Measurements from ENCODE around the gene LRSAM1.

LRSAM1 gene

DNA sequence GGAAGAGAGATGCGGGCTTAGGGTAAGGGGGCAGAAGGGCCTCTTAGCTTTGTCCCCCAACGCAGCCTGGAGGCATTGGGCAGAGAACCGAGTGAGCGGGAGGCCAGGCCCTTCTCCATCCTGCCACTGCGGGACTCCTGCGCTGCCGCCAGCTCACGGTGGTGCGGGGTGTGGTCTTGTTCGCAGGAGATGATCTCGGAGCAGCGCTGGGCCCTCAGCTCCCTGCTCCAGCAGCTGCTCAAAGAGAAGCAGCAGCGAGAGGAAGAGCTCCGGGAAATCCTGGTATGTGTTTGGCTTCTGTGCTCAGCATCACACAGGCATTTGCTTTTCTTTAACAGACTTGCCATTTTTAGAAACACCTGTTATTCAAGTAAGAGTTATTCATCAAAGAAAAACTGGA is 41.3 kb downstream of the LRSAM1 start:
- DNase-seq (ENCODE audit: low read depth) = no peak
- TF ChIP-seq, protein P1, sequence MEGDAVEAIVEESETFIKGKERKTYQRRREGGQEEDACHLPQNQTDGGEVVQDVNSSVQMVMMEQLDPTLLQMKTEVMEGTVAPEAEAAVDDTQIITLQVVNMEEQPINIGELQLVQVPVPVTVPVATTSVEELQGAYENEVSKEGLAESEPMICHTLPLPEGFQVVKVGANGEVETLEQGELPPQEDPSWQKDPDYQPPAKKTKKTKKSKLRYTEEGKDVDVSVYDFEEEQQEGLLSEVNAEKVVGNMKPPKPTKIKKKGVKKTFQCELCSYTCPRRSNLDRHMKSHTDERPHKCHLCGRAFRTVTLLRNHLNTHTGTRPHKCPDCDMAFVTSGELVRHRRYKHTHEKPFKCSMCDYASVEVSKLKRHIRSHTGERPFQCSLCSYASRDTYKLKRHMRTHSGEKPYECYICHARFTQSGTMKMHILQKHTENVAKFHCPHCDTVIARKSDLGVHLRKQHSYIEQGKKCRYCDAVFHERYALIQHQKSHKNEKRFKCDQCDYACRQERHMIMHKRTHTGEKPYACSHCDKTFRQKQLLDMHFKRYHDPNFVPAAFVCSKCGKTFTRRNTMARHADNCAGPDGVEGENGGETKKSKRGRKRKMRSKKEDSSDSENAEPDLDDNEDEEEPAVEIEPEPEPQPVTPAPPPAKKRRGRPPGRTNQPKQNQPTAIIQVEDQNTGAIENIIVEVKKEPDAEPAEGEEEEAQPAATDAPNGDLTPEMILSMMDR (conservative IDR thresholded peaks at IDR 0.05; ENCODE audit: low read depth, low read length) = no peak
- no peak overlapping the region for H3K4me3 ChIP-seq (ENCODE audit: low read length)

DNA sequence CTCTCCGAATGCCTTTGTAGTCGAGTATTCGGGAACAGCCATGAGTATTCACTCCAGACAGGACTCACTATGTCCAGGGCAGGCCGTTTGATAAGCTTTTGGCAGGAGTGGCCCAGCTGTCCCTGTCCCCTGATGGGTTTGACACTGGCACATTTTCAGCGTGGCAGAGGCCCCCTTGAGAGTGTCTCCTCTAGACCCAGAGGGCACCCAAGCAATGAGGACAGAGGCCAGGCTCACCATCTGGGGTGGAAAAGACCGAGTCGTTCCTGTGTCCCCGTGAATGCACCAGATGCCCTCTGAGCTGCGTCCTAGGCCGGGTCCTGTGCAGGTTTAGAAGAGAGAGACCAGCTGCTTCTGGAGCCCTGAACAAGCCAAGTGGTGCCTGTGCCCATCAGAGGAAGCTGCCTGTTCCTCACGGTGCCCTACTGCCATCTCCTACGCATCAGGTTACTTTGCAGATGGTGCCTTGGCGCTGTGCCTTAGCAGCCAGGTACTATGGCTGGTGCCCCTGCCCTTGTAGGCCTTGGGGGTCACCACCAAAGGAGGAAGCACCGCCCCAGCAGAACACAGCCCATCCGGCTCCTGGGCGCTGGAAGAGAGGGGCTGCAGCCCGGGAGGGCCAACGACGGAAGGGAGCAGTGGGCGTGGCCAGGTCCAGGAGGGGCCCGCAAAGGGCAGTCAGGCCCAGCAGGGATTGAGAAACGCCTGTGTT is 42.4 kb downstream of the LRSAM1 start:
- no peak overlapping the region for H3K4me3 ChIP-seq (ENCODE audit: low read length)
- no peak for DNase-seq (ENCODE audit: low read depth)
- TF ChIP-seq, protein P1 (conservative IDR thresholded peaks at IDR 0.05; ENCODE audit: low read depth, low read length) = no peak

DNA sequence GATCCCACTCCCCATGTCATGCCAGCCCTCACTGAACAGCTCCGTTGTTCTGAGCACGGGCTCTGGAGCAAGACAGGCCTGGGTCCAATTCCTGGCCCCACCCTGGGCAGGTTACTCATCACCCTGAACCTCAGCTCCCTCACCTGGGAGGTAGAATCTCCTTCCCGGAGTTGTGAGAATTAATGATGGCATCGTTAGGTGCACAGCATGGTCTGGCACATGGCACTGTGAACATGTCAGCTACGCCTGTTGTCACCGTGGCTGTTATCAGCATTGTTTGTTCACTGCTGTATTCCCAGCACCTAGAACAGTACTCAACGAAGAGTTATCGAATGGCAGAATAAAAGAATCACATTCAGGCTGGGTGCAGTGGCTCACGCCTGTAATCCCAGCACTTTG is 43.0 kb downstream of the LRSAM1 start:
- no peak for DNase-seq (ENCODE audit: low read depth)
- TF ChIP-seq, protein P1 (conservative IDR thresholded peaks at IDR 0.05; ENCODE audit: low read depth, low read length) = no peak
- H3K4me3 ChIP-seq (ENCODE audit: low read length) = no peak overlapping the region

DNA sequence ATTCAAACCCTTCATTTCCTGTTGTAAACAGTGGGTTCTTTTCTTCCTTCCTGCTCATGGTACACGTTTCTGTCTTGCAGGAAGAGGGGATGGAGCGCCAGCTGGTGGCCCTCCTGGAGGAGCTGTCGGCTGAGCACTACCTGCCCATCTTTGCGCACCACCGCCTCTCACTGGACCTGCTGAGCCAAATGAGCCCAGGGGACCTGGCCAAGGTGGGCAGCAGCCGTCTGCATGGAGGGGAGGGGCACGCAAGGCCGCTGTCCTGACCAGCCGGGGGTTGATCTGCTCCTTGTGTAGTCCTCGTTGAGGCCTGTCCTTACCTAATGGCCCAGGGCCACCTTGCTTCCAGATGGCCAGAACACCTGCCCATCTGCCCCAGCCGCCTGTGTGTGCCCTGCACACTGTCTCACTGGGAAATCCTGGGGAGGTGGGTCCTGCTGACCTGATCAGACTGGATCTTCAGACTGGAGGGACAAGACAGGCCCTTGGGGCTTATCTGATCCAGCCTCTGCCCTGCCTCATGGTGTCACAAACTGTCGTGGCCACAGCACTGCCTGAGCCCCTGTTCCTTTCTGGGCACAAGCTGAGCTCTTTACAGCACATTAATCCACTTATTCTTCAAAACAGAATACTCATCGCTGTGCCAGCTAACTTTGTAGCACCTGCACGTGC is 44.7 kb downstream of the LRSAM1 start:
- no peak for DNase-seq (ENCODE audit: low read depth)
- TF ChIP-seq, protein P1 (conservative IDR thresholded peaks at IDR 0.05; ENCODE audit: low read depth, low read length) = no peak
- no peak overlapping the region for H3K4me3 ChIP-seq (ENCODE audit: low read length)

DNA sequence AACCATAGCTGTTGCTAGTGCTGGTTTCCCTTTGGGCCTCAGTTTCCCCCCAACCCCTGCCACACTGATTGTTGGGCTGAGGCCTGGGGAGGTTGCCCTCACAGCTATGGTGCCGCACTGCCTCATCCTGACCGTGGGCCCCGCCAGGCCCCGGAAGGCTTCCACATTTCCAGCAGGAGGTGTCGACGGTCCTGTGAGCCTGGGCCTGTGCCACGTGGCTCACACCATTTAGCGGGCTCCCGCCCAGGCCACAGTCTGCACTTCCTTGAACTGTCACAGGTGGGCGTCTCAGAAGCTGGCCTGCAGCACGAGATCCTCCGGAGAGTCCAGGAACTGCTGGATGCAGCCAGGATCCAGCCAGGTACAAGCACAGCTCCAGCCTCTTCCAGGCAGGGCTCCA is 45.7 kb downstream of the LRSAM1 start:
- DNase-seq (ENCODE audit: low read depth) = no peak
- TF ChIP-seq, protein P1 (conservative IDR thresholded peaks at IDR 0.05; ENCODE audit: low read depth, low read length) = no peak

DNA sequence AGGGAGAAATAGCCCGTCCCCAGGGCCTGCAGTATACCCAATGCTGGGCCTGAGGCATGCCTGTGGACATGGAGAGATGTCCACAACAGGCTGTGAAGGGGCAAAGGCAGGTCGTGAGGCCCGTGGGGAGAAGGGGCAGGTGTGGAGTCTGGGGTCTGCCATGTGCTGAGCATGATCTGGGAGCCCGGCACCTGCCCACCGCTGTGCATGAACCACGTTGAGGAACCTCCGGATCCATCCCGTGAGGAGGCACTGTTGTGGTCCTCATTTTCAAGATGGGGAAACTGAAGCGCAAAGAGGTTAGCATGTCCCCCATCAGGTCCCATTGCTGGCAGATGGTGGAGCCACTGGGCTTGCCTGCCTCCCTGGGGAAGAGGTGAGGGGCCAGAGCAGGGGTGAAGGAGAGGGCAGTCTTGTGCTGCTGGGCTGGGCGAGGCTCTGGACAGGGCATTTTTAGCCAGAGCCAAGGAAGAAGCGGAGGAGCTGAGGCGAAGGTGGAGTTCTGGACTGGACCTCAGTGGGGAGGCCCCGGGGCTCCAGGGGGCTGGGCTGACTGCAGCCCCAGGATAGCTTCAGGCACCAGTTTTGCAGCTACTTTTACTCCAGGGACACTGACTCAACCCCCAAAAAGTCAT is 46.5 kb downstream of the LRSAM1 start:
- no peak overlapping the region for H3K4me3 ChIP-seq (ENCODE audit: low read length)
- no peak for DNase-seq (ENCODE audit: low read depth)
- TF ChIP-seq, protein P1 (conservative IDR thresholded peaks at IDR 0.05; ENCODE audit: low read depth, low read length) = no peak

More for the DNA sequence above, 45.7 kb downstream of the LRSAM1 start:
- H3K4me3 ChIP-seq (ENCODE audit: low read length) = no peak overlapping the region

All from retinal pigment epithelial cell (primary cell).